IPS-15b (cell line): ENCODE results near the gene PDE4DIP.
"Not testable (repeated sequence)": the region's sequence is repeated elsewhere in the genome, so short reads cannot be mapped to it uniquely, and the experiment has no call there.

Source experiments
- H3K27me3 ChIP-seq: one replicate; pipeline ENCODE4 v1.6.1; 2013; ENCODE audit warnings: low read length; ENCODE audit not compliant: control insufficient read depth, insufficient read depth
- H3K36me3 ChIP-seq: one replicate; pipeline ENCODE4 v1.6.1; 2013; ENCODE audit warnings: low read length; ENCODE audit not compliant: control insufficient read depth, insufficient read depth
- H3K4me1 ChIP-seq: one replicate; pipeline ENCODE4 v1.6.1; 2013; ENCODE audit warnings: mild to moderate bottlenecking, low read length; ENCODE audit not compliant: control insufficient read depth, insufficient read depth
- H3K4me3 ChIP-seq: one replicate; pipeline ENCODE4 v1.5.1; 2013; ENCODE audit warnings: low read depth, low read length
- H3K9ac ChIP-seq: one replicate; pipeline ENCODE4 v1.6.1; 2013; ENCODE audit warnings: low read depth, mild to moderate bottlenecking, low read length
- H3K9me3 ChIP-seq: one replicate; pipeline ENCODE4 v1.6.1; 2013; ENCODE audit warnings: mild to moderate bottlenecking, low read length; ENCODE audit not compliant: control insufficient read depth, insufficient read depth

Gene PDE4DIP

GRCh38 chr1:148968682-148969081, 124.5 kb downstream of the PDE4DIP start:
- H3K4me1 ChIP-seq, H3K4me3 ChIP-seq, H3K27me3 ChIP-seq, H3K9me3 ChIP-seq, H3K36me3 ChIP-seq, H3K9ac ChIP-seq: not testable (repeated sequence)

- not testable (repeated sequence) for H3K9me3 ChIP-seq, H3K9ac ChIP-seq, H3K4me3 ChIP-seq, H3K36me3 ChIP-seq, H3K4me1 ChIP-seq, H3K27me3 ChIP-seq
Observed at GRCh38 chr1:148969126-148969525, 124.9 kb downstream of the PDE4DIP start.

- not testable (repeated sequence) for H3K27me3 ChIP-seq, H3K9ac ChIP-seq, H3K4me1 ChIP-seq, H3K4me3 ChIP-seq, H3K9me3 ChIP-seq, H3K36me3 ChIP-seq
Observed at GRCh38 chr1:148975453-148975852, 131.2 kb downstream of the PDE4DIP start.

- H3K36me3 ChIP-seq, H3K9me3 ChIP-seq, H3K4me1 ChIP-seq, H3K9ac ChIP-seq, H3K4me3 ChIP-seq, H3K27me3 ChIP-seq: not testable (repeated sequence)
Observed at GRCh38 chr1:148975866-148976537, 131.8 kb downstream of the PDE4DIP start.

GRCh38 chr1:148977785-148978184, 133.6 kb downstream of the PDE4DIP start:
- not testable (repeated sequence) for H3K9ac ChIP-seq, H3K4me3 ChIP-seq, H3K27me3 ChIP-seq, H3K4me1 ChIP-seq, H3K36me3 ChIP-seq, H3K9me3 ChIP-seq

- not testable (repeated sequence) for H3K36me3 ChIP-seq, H3K9ac ChIP-seq, H3K4me1 ChIP-seq, H3K4me3 ChIP-seq, H3K27me3 ChIP-seq, H3K9me3 ChIP-seq
Observed at GRCh38 chr1:148989378-148989777, 145.2 kb downstream of the PDE4DIP start.

- not testable (repeated sequence) for H3K4me1 ChIP-seq, H3K9me3 ChIP-seq, H3K27me3 ChIP-seq, H3K9ac ChIP-seq, H3K4me3 ChIP-seq, H3K36me3 ChIP-seq
Observed at GRCh38 chr1:148990233-148990788, 146.1 kb downstream of the PDE4DIP start.

GRCh38 chr1:148991818-148992217, 147.6 kb downstream of the PDE4DIP start:
- H3K4me1 ChIP-seq, H3K9me3 ChIP-seq, H3K36me3 ChIP-seq, H3K9ac ChIP-seq, H3K4me3 ChIP-seq, H3K27me3 ChIP-seq: not testable (repeated sequence)

GRCh38 chr1:148992364-148992763, 148.1 kb downstream of the PDE4DIP start:
- not testable (repeated sequence) for H3K4me3 ChIP-seq, H3K9ac ChIP-seq, H3K9me3 ChIP-seq, H3K4me1 ChIP-seq, H3K36me3 ChIP-seq, H3K27me3 ChIP-seq

GRCh38 chr1:148996449-148997224, 152.4 kb downstream of the PDE4DIP start:
- H3K36me3 ChIP-seq, H3K4me3 ChIP-seq, H3K4me1 ChIP-seq, H3K9ac ChIP-seq, H3K9me3 ChIP-seq, H3K27me3 ChIP-seq: not testable (repeated sequence)

GRCh38 chr1:148997405-148997804, 153.2 kb downstream of the PDE4DIP start:
- not testable (repeated sequence) for H3K9ac ChIP-seq, H3K36me3 ChIP-seq, H3K4me3 ChIP-seq, H3K27me3 ChIP-seq, H3K9me3 ChIP-seq, H3K4me1 ChIP-seq

- H3K27me3 ChIP-seq, H3K4me3 ChIP-seq, H3K36me3 ChIP-seq, H3K9ac ChIP-seq, H3K9me3 ChIP-seq, H3K4me1 ChIP-seq: not testable (repeated sequence)
Observed at GRCh38 chr1:149002664-149003063, 158.4 kb downstream of the PDE4DIP start.
